Measurements from ENCODE around the gene PCDHGB2. TPM values are rescaled to one million over a fixed set of nuclear protein-coding genes. Genes with fewer than 3 reads are reported as not detected.
"Not testable (repeated sequence)": the region's sequence is repeated elsewhere in the genome, so short reads cannot be mapped to it uniquely, and the experiment has no call there.

PCDHGB2 gene
- total RNA-seq, 2 experiments from 2014 or later = 0.08 to 0.10 TPM

GRCh38 chr5:141375444-141376155, 15.8 kb downstream of the PCDHGB2 start:
- CTCF ChIA-PET = interaction anchor here (0.9 to 1.7 kb wide), 2 partner anchors 22 to 45 kb away, joined by 4 read pairs; partner anchors contain the start of genes PCDHGA11 and PCDHGB5
- Mint-ChIP-seq H3K9me3 (peaks cover 28% of the 10 kb centered on the region), H3K27me3 (peaks cover 24% of the 10 kb centered on the region)
- H3K4me3 Mint-ChIP-seq; DNase-seq; H3K4me1 Mint-ChIP-seq; POLR2A ChIA-PET; H3K27ac Mint-ChIP-seq; H3K36me3 Mint-ChIP-seq (ENCODE audit: low read depth): not testable (repeated sequence)

- H3K27ac Mint-ChIP-seq = peak within 1 kb of the TSS; percentile 62
- peaks cover 12% of the 10 kb centered on the region for H3K9me3 Mint-ChIP-seq
- ChIA-PET CTCF (interaction anchor here (0.8 to 1.1 kb wide), 2 partner anchors 12 to 48 kb away, joined by 3 to 5 read pairs; partner anchors contain the start of genes PCDHGA12 and PCDHGB3), POLR2A (no interaction called here)
- peaks cover 38% of the 10 kb centered on the region for H3K27me3 Mint-ChIP-seq
- no peaks in the 10 kb centered on the region for H3K4me1 Mint-ChIP-seq
- DNase-seq = no peak
- peak within 1 kb of the TSS; percentile 34 for H3K4me3 Mint-ChIP-seq
- H3K36me3 Mint-ChIP-seq (ENCODE audit: low read depth) = no peaks in the 10 kb centered on the region
Observed at GRCh38 chr5:141382469-141383294, 22.9 kb downstream of the PCDHGB2 start, which contains the start of gene PCDHGA7. TSS of gene PCDHGA7 (plus strand) at chr5:141382742. CDS start at chr5:141382900, 158 bp downstream.

DNA sequence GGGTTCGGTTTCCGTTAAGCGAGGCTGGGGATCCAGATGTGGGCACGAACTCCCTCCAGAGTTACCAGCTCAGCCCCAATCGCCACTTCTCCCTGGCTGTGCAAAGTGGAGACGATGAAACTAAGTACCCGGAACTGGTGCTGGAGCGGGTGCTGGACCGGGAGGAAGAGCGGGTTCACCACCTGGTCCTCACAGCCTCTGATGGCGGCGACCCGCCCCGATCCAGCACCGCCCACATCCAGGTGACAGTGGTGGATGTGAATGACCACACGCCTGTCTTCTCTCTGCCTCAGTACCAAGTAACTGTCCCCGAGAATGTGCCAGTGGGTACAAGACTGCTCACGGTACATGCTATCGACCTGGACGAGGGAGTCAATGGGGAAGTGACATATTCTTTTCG, 23.6 kb downstream of the PCDHGB2 start:
- no peaks in the 10 kb centered on the region for H3K4me1 Mint-ChIP-seq
- no peaks in the 10 kb centered on the region for H3K36me3 Mint-ChIP-seq (ENCODE audit: low read depth)
- no peak for DNase-seq
- H3K9me3 Mint-ChIP-seq = peaks cover 14% of the 10 kb centered on the region
- no peak overlapping the region for H3K4me3 Mint-ChIP-seq
- H3K27ac Mint-ChIP-seq = no peak overlapping the region
- ChIA-PET POLR2A (no interaction called here), CTCF (interaction anchor here (0.8 to 1.1 kb wide), 2 partner anchors 13 to 47 kb away, joined by 3 to 5 read pairs; partner anchors contain the start of genes PCDHGA12 and PCDHGB3)
- peaks cover 41% of the 10 kb centered on the region for H3K27me3 Mint-ChIP-seq

- no peak overlapping the region for H3K4me3 Mint-ChIP-seq
- no peak for DNase-seq
- H3K36me3 Mint-ChIP-seq (ENCODE audit: low read depth) = no peaks in the 10 kb centered on the region
- H3K9me3 Mint-ChIP-seq = peaks cover 21% of the 10 kb centered on the region
- H3K27ac Mint-ChIP-seq = no peak overlapping the region
- peaks cover 47% of the 10 kb centered on the region for H3K27me3 Mint-ChIP-seq
- no peaks in the 10 kb centered on the region for H3K4me1 Mint-ChIP-seq
- ChIA-PET POLR2A (no interaction called here), CTCF (no interaction called here)
Observed at GRCh38 chr5:141384471-141385267, 24.9 kb downstream of the PCDHGB2 start.

DNA sequence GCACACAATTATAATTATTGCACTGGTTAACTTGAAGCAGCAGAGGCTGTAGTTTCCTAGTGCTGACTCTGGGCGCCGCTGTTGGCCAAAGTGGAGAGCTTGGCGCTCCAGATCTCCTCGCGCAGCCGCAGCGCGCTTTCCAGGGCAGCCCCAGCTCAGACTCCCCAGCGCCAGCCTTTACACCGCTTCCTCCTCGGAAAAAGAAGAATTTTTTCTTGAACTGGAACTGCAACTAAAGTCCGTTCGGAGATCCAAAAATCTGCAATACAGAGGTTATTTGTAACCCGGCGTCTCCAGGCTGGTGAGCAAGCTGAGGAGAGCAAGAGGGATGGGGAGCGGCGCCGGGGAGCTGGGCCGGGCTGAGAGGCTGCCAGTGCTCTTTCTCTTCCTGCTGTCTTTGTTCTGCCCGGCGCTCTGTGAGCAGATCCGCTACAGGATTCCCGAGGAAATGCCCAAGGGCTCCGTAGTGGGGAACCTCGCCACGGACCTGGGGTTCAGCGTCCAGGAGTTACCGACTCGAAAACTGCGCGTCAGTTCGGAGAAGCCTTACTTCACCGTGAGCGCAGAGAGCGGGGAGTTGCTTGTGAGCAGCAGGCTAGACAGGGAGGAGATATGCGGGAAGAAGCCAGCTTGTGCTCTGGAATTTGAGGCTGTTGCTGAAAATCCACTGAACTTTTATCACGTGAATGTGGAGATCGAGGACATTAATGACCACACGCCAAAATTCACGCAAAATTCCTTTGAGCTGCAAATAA, 27.9 kb downstream of the PCDHGB2 start, which contains the start of gene PCDHGB4:
TSS of gene PCDHGB4 (plus strand) at position 142 of the 755 bp plus-strand sequence. CDS start at position 329, 187 bp downstream.
- H3K4me1 Mint-ChIP-seq; DNase-seq; H3K27ac Mint-ChIP-seq; H3K36me3 Mint-ChIP-seq (ENCODE audit: low read depth); POLR2A ChIA-PET; H3K4me3 Mint-ChIP-seq: not testable (repeated sequence)
- peaks cover 50% of the 10 kb centered on the region for H3K27me3 Mint-ChIP-seq
- peaks cover 28% of the 10 kb centered on the region for H3K9me3 Mint-ChIP-seq
- CTCF ChIA-PET = interaction anchor here (0.8 to 1.7 kb wide), 3 partner anchors 16 to 57 kb away, joined by 3 to 5 read pairs (median 5); partner anchors contain the start of genes PCDHGA1 and PCDHGB3

GRCh38 chr5:141388661-141389060, 28.9 kb downstream of the PCDHGB2 start:
- Mint-ChIP-seq H3K36me3 (ENCODE audit: low read depth) (peaks cover 2% of the 10 kb centered on the region), H3K27ac (no peak overlapping the region), H3K4me1 (no peaks in the 10 kb centered on the region), H3K9me3 (peaks cover 27% of the 10 kb centered on the region), H3K27me3 (peaks cover 45% of the 10 kb centered on the region), H3K4me3 (no peak overlapping the region)
- no peak for DNase-seq
- POLR2A ChIA-PET = no interaction called here
- CTCF ChIA-PET = interaction anchor here (1.7 kb wide), 1 partner anchor 19 kb away, joined by 5 read pairs; the partner anchor contains the start of gene PCDHGB3

- Mint-ChIP-seq H3K36me3 (ENCODE audit: low read depth) (peaks cover 2% of the 10 kb centered on the region), H3K4me3 (no peak overlapping the region), H3K4me1 (no peaks in the 10 kb centered on the region), H3K27me3 (peaks cover 49% of the 10 kb centered on the region), H3K9me3 (peaks cover 26% of the 10 kb centered on the region), H3K27ac (no peak overlapping the region)
- CTCF ChIA-PET = interaction anchor here (1.2 to 1.7 kb wide), 3 partner anchors 19 to 175 kb away, joined by 3 to 5 read pairs (median 3); partner anchors contain the start of genes PCDHGB2 and PCDHGB3
- DNase-seq = no peak
- POLR2A ChIA-PET = no interaction called here
Observed at GRCh38 chr5:141389153-141390042, 29.6 kb downstream of the PCDHGB2 start.

GRCh38 chr5:141392429-141393198, 32.8 kb downstream of the PCDHGB2 start, which contains the start of gene PCDHGA8:
TSS of gene PCDHGA8 (plus strand) at chr5:141392633. CDS start at chr5:141392814, 181 bp downstream.
- Mint-ChIP-seq H3K4me1 (no peaks in the 10 kb centered on the region), H3K4me3 (no peak within 1 kb of the TSS), H3K27me3 (peaks cover 46% of the 10 kb centered on the region), H3K36me3 (ENCODE audit: low read depth) (peaks cover 2% of the 10 kb centered on the region), H3K27ac (no peak within 1 kb of the TSS), H3K9me3 (peaks cover 32% of the 10 kb centered on the region)
- ChIA-PET CTCF (interaction anchor here (0.9 to 1.2 kb wide), 2 partner anchors 12 to 54 kb away, joined by 3 read pairs; partner anchors contain the start of gene PCDHGA2), POLR2A (no interaction called here)
- DNase-seq = no peak

- Mint-ChIP-seq H3K27ac (no peak overlapping the region), H3K4me3 (no peak overlapping the region), H3K36me3 (ENCODE audit: low read depth) (peaks cover 2% of the 10 kb centered on the region), H3K27me3 (peaks cover 44% of the 10 kb centered on the region), H3K9me3 (peaks cover 31% of the 10 kb centered on the region), H3K4me1 (no peaks in the 10 kb centered on the region)
- ChIA-PET CTCF (interaction anchor here (0.9 kb wide), 1 partner anchor 13 kb away, joined by 3 read pairs; no protein-coding TSS in a partner anchor), POLR2A (no interaction called here)
- no peak for DNase-seq
Observed at GRCh38 chr5:141393267-141393666, 33.5 kb downstream of the PCDHGB2 start.

- H3K4me3 Mint-ChIP-seq; H3K27ac Mint-ChIP-seq; DNase-seq; H3K4me1 Mint-ChIP-seq; H3K36me3 Mint-ChIP-seq (ENCODE audit: low read depth); POLR2A ChIA-PET: not testable (repeated sequence)
- CTCF ChIA-PET = interaction anchor here (0.8 kb wide), 2 partner anchors 30 to 161 kb away, joined by 3 read pairs; no protein-coding TSS in a partner anchor
- peaks cover 47% of the 10 kb centered on the region for H3K27me3 Mint-ChIP-seq
- peaks cover 32% of the 10 kb centered on the region for H3K9me3 Mint-ChIP-seq
Observed at GRCh38 chr5:141394401-141395187, 34.8 kb downstream of the PCDHGB2 start.

Data from activated CD4-positive, alpha-beta T cell treated with anti-CD3 and anti-CD28 coated beads, Interleukin-2, amount 10 ng/mL, durations not matched to agents 7 days and 5 days (primary cell).